Motor neuron (in vitro differentiated cells): ENCODE data around the gene NSUN6. TPM values are rescaled to one million over a fixed set of nuclear protein-coding genes. Genes with fewer than 3 reads are reported as not detected.
A peak's percentile ranks its signal among the peaks of the same experiment; 100 is the strongest.

ENCODE experiments used
- ATAC-seq, 8 experiments: fragments of 200-7000 bp; cut with Tn5 transposase; replicated peaks in 6 of 8; 2 replicates each; pipeline ENCODE4 v1.8.0; 2021; ENCODE audit warnings: mild to moderate bottlenecking in 8 of 8, moderate library complexity in 8 of 8
- H3K27ac ChIP-seq, 2 donors: fragments of 250-450 bp; sonication (Bioruptor Pico); 2 replicates each; pipeline ENCODE4 v1.9.0; 2021; ENCODE audit warnings: antibody characterized with exemption in 2 of 2, mild to moderate bottlenecking in 2 of 2, moderate library complexity in 1 of 2
- H3K4me1 ChIP-seq, 2 donors: fragments of 250-450 bp; sonication (Bioruptor Pico); replicated peaks in 1 of 2; 2 replicates each; pipeline ENCODE4 v1.6.1; 2021; ENCODE audit warnings: antibody characterized with exemption in 2 of 2, mild to moderate bottlenecking in 2 of 2, moderate library complexity in 1 of 2
- H3K4me3 ChIP-seq, 5 donors: fragments of 250-450 bp; sonication (Bioruptor Pico); 2 replicates each; pipeline ENCODE4 v1.9.0; 2021; ENCODE audit warnings: antibody characterized with exemption in 5 of 5, mild to moderate bottlenecking in 5 of 5, moderate library complexity in 4 of 5
- WGBS, 10 experiments: fragments of 450-650 bp; shearing (Covaris generic); methylation state at CpG; one replicate each; pipeline ENCODE4 v1.0.0; 2022; 5-methylcytosine and 5-hydroxymethylcytosine counted together
- in situ Hi-C, 9 experiments: fragments of 400-800 bp; cut with MboI; loops; one replicate each; pipeline ENCODE4 v1.15.0; 2021; ENCODE audit warnings: low sequenced_read_pairs in 9 of 9, low pct_unique_long_range_greater_than_20kb in 2 of 9; ENCODE audit not compliant: unreplicated experiment in 9 of 9
- total RNA-seq, 8 experiments: library from RNA; unstranded; fragments of 300-600 nt; gene quantifications; 2 replicates each; pipeline versions ENCODE4 v1.2.3 to v1.2.4, GENCODE V29; 2022

Gene NSUN6
- total RNA-seq, 8 experiments from 2014 or later = 13.0 to 37.4 (median 23.9) TPM

DNA sequence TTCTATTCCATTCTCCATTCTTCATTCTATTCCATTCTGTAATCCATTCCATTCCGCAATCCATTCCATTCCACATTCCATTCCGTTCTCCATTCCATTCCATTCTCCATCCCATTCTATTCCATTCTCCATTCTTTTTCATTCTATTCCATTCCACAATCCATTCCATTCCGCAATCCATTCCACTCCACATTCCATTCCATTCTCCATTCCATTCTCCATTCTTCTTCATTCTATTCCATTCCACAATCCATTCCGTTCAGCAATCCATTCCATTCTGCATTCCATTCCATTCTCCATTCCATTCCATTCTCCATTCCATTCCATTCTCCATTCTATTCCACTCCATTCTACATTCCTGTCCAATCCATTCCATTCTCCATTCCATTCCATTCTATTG is 85.2 kb downstream of the NSUN6 start:
- Histone ChIP-seq H3K4me1 (no peaks in the 10 kb centered on the region), H3K4me3 (no peak overlapping the region), H3K27ac (no peak overlapping the region)
- 84 to 100% (median 94%) methylated on average over 3 to 4 of the region's 4 CpGs for WGBS, 10 experiments
- no peak for ATAC-seq
- in situ Hi-C loops = no loop called here

DNA sequence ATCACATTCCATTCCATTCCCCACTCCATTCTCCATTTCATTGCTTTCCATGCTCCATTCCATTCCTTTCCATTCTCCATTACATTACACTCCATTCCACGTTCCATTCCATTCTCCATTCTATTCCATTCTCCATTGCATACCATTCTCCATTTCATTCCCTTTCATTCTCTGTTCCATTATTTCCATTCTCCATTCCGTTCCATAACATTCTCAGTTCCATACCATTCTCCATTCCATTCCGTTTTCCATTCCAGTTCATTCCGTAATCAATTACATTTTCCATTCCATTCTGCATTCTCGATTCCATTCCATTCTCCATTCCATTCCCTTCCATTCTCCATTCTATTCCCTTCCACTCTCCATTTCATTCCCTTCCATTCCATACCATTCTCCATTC is 86.4 kb downstream of the NSUN6 start:
- no peak for ATAC-seq
- no peak overlapping the region for H3K27ac ChIP-seq
- H3K4me3 ChIP-seq = no peak overlapping the region
- WGBS, 10 experiments = 94 to 100% (median 96%) methylated on average over 5 of the region's 5 CpGs
- H3K4me1 ChIP-seq = no peaks in the 10 kb centered on the region
- in situ Hi-C loops = no loop called here

- in situ Hi-C loops = no loop called here
- no peak for ATAC-seq
Observed at GRCh38 chr10:18563003-18563726, 88.2 kb downstream of the NSUN6 start.

DNA sequence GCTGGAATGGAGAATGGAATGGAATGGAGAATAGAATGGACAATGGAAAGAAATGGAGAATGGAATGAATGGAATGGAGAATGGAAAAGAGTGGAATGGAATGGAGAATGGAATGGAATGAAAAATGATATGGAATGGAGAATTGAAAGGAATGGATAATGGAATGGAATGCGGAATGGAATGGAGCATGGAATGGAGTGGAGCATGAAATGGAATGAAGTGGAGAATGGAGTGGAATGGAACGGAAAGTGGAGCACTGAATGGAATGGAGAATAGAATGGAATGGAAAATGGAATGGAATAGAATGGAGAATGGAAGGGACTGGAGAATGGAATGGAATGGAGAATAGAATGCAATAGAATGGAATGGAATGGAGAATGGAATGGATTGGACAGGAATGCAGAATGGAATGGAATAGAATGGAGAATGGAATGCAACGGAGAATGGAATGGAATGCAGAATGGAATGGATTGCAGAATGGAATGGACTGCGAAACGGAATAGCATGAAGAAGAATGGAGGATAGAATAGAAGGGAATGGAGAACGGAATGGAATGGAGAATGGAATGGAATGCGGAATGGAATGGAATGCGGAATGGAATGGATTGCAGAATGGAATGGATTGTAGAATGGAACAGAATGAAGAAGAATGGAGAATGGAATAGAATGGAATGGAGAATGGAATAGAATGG is 89.4 kb downstream of the NSUN6 start:
- no peak for ATAC-seq
- Histone ChIP-seq H3K4me1 (no peaks in the 10 kb centered on the region), H3K4me3 (no peak overlapping the region), H3K27ac (no peak overlapping the region)
- in situ Hi-C loops = no loop called here
- 93 to 99% (median 96%) methylated on average over 5 to 8 of the region's 8 CpGs for WGBS, 10 experiments

More at GRCh38 chr10:18563003-18563726, 88.2 kb downstream of the NSUN6 start:
- no peak overlapping the region for H3K27ac ChIP-seq
- H3K4me3 ChIP-seq = no peak overlapping the region
- no peaks in the 10 kb centered on the region for H3K4me1 ChIP-seq
- WGBS, 10 experiments = 85 to 100% (median 93%) methylated on average over 4 to 6 of the region's 6 CpGs

DNA sequence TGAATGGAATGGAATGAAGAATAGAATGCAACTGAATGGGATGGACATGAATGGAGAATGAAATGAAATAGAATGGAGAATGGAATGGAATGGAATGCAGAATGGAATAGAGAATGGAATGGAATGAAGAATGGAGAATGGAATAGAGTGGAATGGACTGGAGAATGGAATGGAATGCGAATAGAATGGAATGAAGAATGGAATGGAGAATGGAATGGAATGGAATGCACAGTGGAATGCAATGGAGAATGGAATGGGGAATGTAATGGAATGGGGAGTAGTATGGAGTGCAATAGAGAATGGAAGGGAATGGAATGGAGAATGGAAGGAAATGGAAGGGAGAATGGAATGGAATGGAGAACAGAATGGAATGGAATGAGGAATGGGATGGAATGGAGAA is 93.4 kb downstream of the NSUN6 start:
- no peaks in the 10 kb centered on the region for H3K4me1 ChIP-seq
- in situ Hi-C loops = no loop called here
- no peak overlapping the region for H3K27ac ChIP-seq
- ATAC-seq = no peak
- H3K4me3 ChIP-seq = no peak overlapping the region
- WGBS, 10 experiments = 87 to 100% (median 95%) methylated on average over 1 of the region's 1 CpG

GRCh38 chr10:18556522-18557147 is 94.8 kb downstream of the NSUN6 start:
- Histone ChIP-seq H3K4me1 (no peaks in the 10 kb centered on the region), H3K4me3 (no peak overlapping the region), H3K27ac (no peak overlapping the region)
- 87 to 100% (median 95%) methylated on average over 3 of the region's 3 CpGs for WGBS, 10 experiments
- no peak for ATAC-seq
- in situ Hi-C loops = no loop called here

DNA sequence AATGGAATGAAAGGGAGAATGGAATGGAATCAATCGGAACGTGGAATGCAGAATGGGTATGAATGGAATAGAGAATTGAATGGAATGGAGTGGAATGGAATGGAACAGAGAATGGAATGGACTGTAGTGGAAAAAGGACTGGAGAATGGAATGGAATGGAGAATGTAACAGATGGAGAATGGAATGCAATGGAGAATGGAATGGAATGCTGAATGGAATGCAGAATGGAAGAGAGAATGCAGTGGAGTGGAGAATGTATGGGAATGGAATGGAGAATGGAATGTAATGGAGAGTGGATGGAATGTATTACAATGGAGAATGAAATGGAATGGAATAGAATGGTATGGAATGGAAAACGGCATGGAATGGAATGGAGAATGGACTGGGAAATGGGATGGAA is 96.9 kb downstream of the NSUN6 start:
- in situ Hi-C loops = no loop called here
- Histone ChIP-seq H3K27ac (no peak overlapping the region), H3K4me3 (no peak overlapping the region), H3K4me1 (no peaks in the 10 kb centered on the region)
- WGBS, 10 experiments = 87 to 100% (median 95%) methylated on average over 3 of the region's 3 CpGs
- ATAC-seq = no peak

DNA sequence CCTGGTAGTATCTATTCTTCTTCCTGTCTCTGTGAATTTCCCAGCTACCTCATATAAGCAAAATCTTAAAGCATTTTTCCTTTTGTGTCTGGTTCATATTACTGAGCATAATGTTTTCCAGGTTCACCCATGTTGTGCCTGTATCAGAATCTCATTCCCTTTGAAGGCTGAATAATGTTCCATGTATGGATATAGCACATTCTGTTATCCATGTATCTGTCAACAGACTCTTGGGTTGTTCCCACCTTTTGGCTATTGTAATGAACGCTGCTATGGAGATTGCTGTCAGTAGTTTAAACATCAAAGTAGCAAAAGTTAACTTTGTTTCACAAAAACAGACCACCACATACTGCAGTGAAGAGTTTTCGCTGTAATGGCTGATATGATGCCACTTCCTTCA is 99.9 kb downstream of the NSUN6 start:
- Histone ChIP-seq H3K4me3 (no peak overlapping the region), H3K27ac (no peak overlapping the region), H3K4me1 (no peaks in the 10 kb centered on the region)
- 27 to 100% (median 86%) methylated on average over 1 to 2 of the region's 2 CpGs; no CpG with 5 or more reads in 2 of the 10 experiments for WGBS, 10 experiments
- no peak for ATAC-seq
- in situ Hi-C loops = no loop called here

DNA sequence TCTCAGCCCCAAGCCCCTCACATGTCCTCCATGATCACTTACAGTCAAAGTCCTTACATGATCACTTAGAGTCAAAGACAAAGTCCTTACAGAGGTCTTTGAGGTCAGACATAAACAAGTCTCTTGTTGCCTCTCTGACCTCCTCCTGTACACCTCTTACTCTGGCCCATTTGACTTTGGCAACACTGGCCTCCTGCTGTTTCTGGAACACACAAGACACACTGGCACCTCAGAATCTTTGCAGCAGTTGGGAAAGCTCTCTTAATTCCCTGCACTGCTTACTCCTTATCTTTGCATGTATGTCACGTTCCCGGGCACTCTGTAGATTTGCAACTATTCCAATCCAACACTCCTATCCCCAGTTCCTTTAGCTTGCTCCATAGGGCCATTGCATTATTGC is 102.3 kb downstream of the NSUN6 start:
- H3K4me3 ChIP-seq = no peak overlapping the region
- ATAC-seq = no peak
- peaks cover 9 to 12% of the 10 kb centered on the region in 2 donors for H3K4me1 ChIP-seq
- WGBS, 10 experiments = 79 to 100% (median 98%) methylated on average over 1 to 2 of the region's 2 CpGs; no CpG with 5 or more reads in 4 of the 10 experiments
- in situ Hi-C loops = no loop called here
- no peak overlapping the region for H3K27ac ChIP-seq

- in situ Hi-C loops = no loop called here
- peak in 5 of 8 experiments; percentile 47 to 75 (median 54) for ATAC-seq
- Histone ChIP-seq H3K27ac (peak overlapping the region in 1 of 2 donors; percentile 0), H3K4me3 (no peak overlapping the region), H3K4me1 (peaks cover 9 to 12% of the 10 kb centered on the region in 2 donors)
- 71 to 100% (median 83%) methylated on average over 1 to 7 of the region's 7 CpGs; no CpG with 5 or more reads in 2 of the 10 experiments for WGBS, 10 experiments
Observed at GRCh38 chr10:18545621-18546305, 105.6 kb downstream of the NSUN6 start.

DNA sequence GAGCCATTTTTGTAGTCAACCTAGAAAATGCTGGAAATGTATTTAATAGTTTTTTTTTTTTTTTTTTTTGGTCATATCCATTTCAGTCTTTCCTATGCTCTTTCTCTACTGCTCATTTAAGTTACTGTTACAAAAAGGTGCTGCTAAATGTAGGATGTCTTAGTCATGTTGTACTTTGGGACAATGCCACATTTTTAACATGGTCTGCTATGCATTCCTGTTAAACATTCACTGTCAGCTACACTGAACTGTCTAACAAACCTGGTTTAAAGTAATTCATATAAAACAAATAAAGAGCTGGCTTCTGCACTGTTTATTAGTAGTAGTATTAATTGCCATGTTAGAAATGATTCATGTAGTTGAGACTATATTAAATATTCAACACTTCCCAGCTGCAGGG is 108.6 kb downstream of the NSUN6 start:
- in situ Hi-C loops = no loop called here
- no peak for ATAC-seq
- peaks cover 9 to 12% of the 10 kb centered on the region in 2 donors for H3K4me1 ChIP-seq
- no peak overlapping the region for H3K4me3 ChIP-seq
- no peak overlapping the region for H3K27ac ChIP-seq

DNA sequence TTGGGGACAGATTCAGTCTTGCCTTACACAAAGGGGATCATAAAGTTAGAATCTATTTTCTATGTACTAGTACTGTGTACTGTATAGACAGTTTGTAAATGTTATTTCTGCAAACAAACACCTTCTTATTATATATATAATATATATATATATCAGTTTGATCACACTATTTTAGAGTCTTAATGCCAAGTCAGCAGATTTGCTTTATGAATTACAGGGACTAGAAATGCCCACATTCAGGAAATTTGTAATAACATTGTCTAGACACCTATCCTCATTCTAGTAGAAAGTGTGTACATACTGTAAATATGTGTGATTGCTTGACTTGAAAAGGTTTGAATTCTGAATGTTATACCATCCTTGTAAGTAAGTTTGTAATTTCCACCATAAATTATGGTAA is 111.2 kb downstream of the NSUN6 start:
- Histone ChIP-seq H3K27ac (no peak overlapping the region), H3K4me3 (no peak overlapping the region), H3K4me1 (peaks cover 0 to 1% of the 10 kb centered on the region in 2 donors)
- no peak for ATAC-seq
- in situ Hi-C loops = no loop called here

GRCh38 chr10:18539335-18539734 is 112.1 kb downstream of the NSUN6 start:
- in situ Hi-C loops = no loop called here
- H3K4me1 ChIP-seq = peaks cover 0 to 1% of the 10 kb centered on the region in 2 donors
- no peak for ATAC-seq
- no peak overlapping the region for H3K27ac ChIP-seq
- WGBS, 10 experiments = 76 to 100% (median 92%) methylated on average over 1 to 12 of the region's 22 CpGs; no CpG with 5 or more reads in 1 of the 10 experiments
- no peak overlapping the region for H3K4me3 ChIP-seq
